ENCODE data around the gene CDKN1C.

CDKN1C gene

GRCh38 chr11:2892967-2893528 lies 7.5 kb upstream of the CDKN1C start:
- Histone ChIP-seq H3K36me3 (replicated peaks in 1 of 2; ENCODE audit: control insufficient read depth in 2 of 2, insufficient read depth in 2 of 2, low read length in 2 of 2) (no peaks in the 10 kb centered on the region), H3K4me1 (ENCODE audit: control insufficient read depth in 2 of 2, insufficient read depth in 1 of 2, low read depth in 1 of 2, low read length in 2 of 2) (peaks cover 15 to 22% of the 10 kb centered on the region in 2 donors), H3K23ac (ENCODE audit: low read depth, low read length, poor library complexity) (peak overlapping the region; percentile 87), H4K91ac (ENCODE audit: low read depth, low read length, poor library complexity) (peak overlapping the region; percentile 93), H2AK5ac (ENCODE audit: low read depth, low read length) (peak overlapping the region; percentile 84), H2BK120ac (ENCODE audit: low read depth, low read length) (peak overlapping the region; percentile 56), H3K18ac (ENCODE audit: low read length) (peak overlapping the region; percentile 93), H2BK5ac (ENCODE audit: low read length) (peak overlapping the region; percentile 69), H2BK15ac (ENCODE audit: low read length) (peak overlapping the region; percentile 63), H3K4me2 (ENCODE audit: insufficient read depth, low read length, poor library complexity, severe bottlenecking) (peak overlapping the region; percentile 51), H2AFZ (ENCODE audit: low read length) (peak overlapping the region; percentile 88), H3K14ac (ENCODE audit: low read length) (peak overlapping the region; percentile 99), H3K27me3 (ENCODE audit: control insufficient read depth in 3 of 3, insufficient read depth in 3 of 3, low read depth in 1 of 3, low read length in 3 of 3) (peaks cover 0 to 2% (median 0%) of the 10 kb centered on the region in 3 experiments), H4K8ac (ENCODE audit: low read depth, low read length) (peak overlapping the region; percentile 77), H3K9ac (ENCODE audit: low read depth, low read length, poor library complexity) (peak overlapping the region; percentile 96), H3K4ac (ENCODE audit: low read length) (no peak overlapping the region), H3K4me3 (ENCODE audit: low read length in 2 of 2) (peak overlapping the region; percentile 69 to 70), H2BK12ac (ENCODE audit: low read length) (no peak overlapping the region), H3K27ac (replicated peaks; ENCODE audit: low read length) (peak overlapping the region; percentile 53), H3K79me1 (ENCODE audit: low read depth, low read length) (no peaks in the 10 kb centered on the region), H3K9me3 (replicated peaks in 1 of 2; ENCODE audit: control insufficient read depth in 2 of 2, insufficient read depth in 1 of 2, low read depth in 1 of 2, low read length in 2 of 2) (no peaks in the 10 kb centered on the region)
- DNase-seq (ENCODE audit: low spot score) = no peak
- WGBS, 2 donors (ENCODE audit: extremely low coverage in 2 of 2, insufficient read length in 2 of 2, insufficient replicate concordance in 1 of 2) = no CpG with 5 or more reads among the region's 4 CpGs

- Histone ChIP-seq H2BK120ac (ENCODE audit: low read depth, low read length) (peak overlapping the region; percentile 94), H4K91ac (ENCODE audit: low read depth, low read length, poor library complexity) (peak overlapping the region; percentile 93), H3K9ac (ENCODE audit: low read depth, low read length, poor library complexity) (peak overlapping the region; percentile 96), H3K79me1 (ENCODE audit: low read depth, low read length) (no peaks in the 10 kb centered on the region), H4K8ac (ENCODE audit: low read depth, low read length) (peak overlapping the region; percentile 77), H2AK5ac (ENCODE audit: low read depth, low read length) (peak overlapping the region; percentile 99), H2BK12ac (ENCODE audit: low read length) (peak overlapping the region; percentile 99), H3K4me1 (ENCODE audit: control insufficient read depth in 2 of 2, insufficient read depth in 1 of 2, low read depth in 1 of 2, low read length in 2 of 2) (peaks cover 15 to 22% of the 10 kb centered on the region in 2 donors), H3K23ac (ENCODE audit: low read depth, low read length, poor library complexity) (peak overlapping the region; percentile 87), H3K27me3 (ENCODE audit: control insufficient read depth in 3 of 3, insufficient read depth in 3 of 3, low read depth in 1 of 3, low read length in 3 of 3) (peaks cover 0 to 2% (median 0%) of the 10 kb centered on the region in 3 experiments), H3K4me3 (ENCODE audit: low read length in 2 of 2) (peak overlapping the region; percentile 69 to 70), H3K4me2 (ENCODE audit: insufficient read depth, low read length, poor library complexity, severe bottlenecking) (peak overlapping the region; percentile 84), H3K9me3 (replicated peaks in 1 of 2; ENCODE audit: control insufficient read depth in 2 of 2, insufficient read depth in 1 of 2, low read depth in 1 of 2, low read length in 2 of 2) (no peaks in the 10 kb centered on the region), H2BK5ac (ENCODE audit: low read length) (peak overlapping the region; percentile 69), H3K14ac (ENCODE audit: low read length) (peak overlapping the region; percentile 99), H3K36me3 (replicated peaks in 1 of 2; ENCODE audit: control insufficient read depth in 2 of 2, insufficient read depth in 2 of 2, low read length in 2 of 2) (no peaks in the 10 kb centered on the region), H2BK15ac (ENCODE audit: low read length) (peak overlapping the region; percentile 100), H3K18ac (ENCODE audit: low read length) (peak overlapping the region; percentile 100), H3K27ac (replicated peaks; ENCODE audit: low read length) (peak overlapping the region; percentile 72), H2AFZ (ENCODE audit: low read length) (peak overlapping the region; percentile 88), H3K4ac (ENCODE audit: low read length) (no peak overlapping the region)
- no CpG with 5 or more reads among the region's 34 CpGs for WGBS, 2 donors (ENCODE audit: extremely low coverage in 2 of 2, insufficient read length in 2 of 2, insufficient replicate concordance in 1 of 2)
- peak; percentile 73 for DNase-seq (ENCODE audit: low spot score)
Observed at GRCh38 chr11:2892215-2892966, 6.8 kb upstream of the CDKN1C start.

GRCh38 chr11:2891326-2892214 lies 6.0 kb upstream of the CDKN1C start:
- Histone ChIP-seq H2BK120ac (ENCODE audit: low read depth, low read length) (peak overlapping the region; percentile 56), H2BK5ac (ENCODE audit: low read length) (peak overlapping the region; percentile 88), H3K27ac (replicated peaks; ENCODE audit: low read length) (peak overlapping the region; percentile 52), H3K4me1 (ENCODE audit: control insufficient read depth in 2 of 2, insufficient read depth in 1 of 2, low read depth in 1 of 2, low read length in 2 of 2) (peaks cover 20 to 30% of the 10 kb centered on the region in 2 donors), H2BK12ac (ENCODE audit: low read length) (peak overlapping the region; percentile 99), H3K4me3 (ENCODE audit: low read length in 2 of 2) (peak overlapping the region in 1 of 2 donors; percentile 69), H3K9me3 (replicated peaks in 1 of 2; ENCODE audit: control insufficient read depth in 2 of 2, insufficient read depth in 1 of 2, low read depth in 1 of 2, low read length in 2 of 2) (no peaks in the 10 kb centered on the region), H3K79me1 (ENCODE audit: low read depth, low read length) (no peaks in the 10 kb centered on the region), H2BK15ac (ENCODE audit: low read length) (peak overlapping the region; percentile 100), H3K14ac (ENCODE audit: low read length) (peak overlapping the region; percentile 84), H3K4ac (ENCODE audit: low read length) (no peak overlapping the region), H3K36me3 (replicated peaks in 1 of 2; ENCODE audit: control insufficient read depth in 2 of 2, insufficient read depth in 2 of 2, low read length in 2 of 2) (no peaks in the 10 kb centered on the region), H3K18ac (ENCODE audit: low read length) (peak overlapping the region; percentile 96), H3K9ac (ENCODE audit: low read depth, low read length, poor library complexity) (peak overlapping the region; percentile 63), H3K23ac (ENCODE audit: low read depth, low read length, poor library complexity) (peak overlapping the region; percentile 29), H3K4me2 (ENCODE audit: insufficient read depth, low read length, poor library complexity, severe bottlenecking) (peak overlapping the region; percentile 84), H2AK5ac (ENCODE audit: low read depth, low read length) (peak overlapping the region; percentile 99), H2AFZ (ENCODE audit: low read length) (peak overlapping the region; percentile 88), H4K91ac (ENCODE audit: low read depth, low read length, poor library complexity) (no peak overlapping the region), H4K8ac (ENCODE audit: low read depth, low read length) (peak overlapping the region; percentile 50), H3K27me3 (ENCODE audit: control insufficient read depth in 3 of 3, insufficient read depth in 3 of 3, low read depth in 1 of 3, low read length in 3 of 3) (peaks cover 0 to 3% (median 2%) of the 10 kb centered on the region in 3 experiments)
- no CpG with 5 or more reads among the region's 17 CpGs for WGBS, 2 donors (ENCODE audit: extremely low coverage in 2 of 2, insufficient read length in 2 of 2, insufficient replicate concordance in 1 of 2)
- no peak for DNase-seq (ENCODE audit: low spot score)
